Measurements from ENCODE around the gene RABGAP1L. TPM values are rescaled to one million over a fixed set of nuclear protein-coding genes. Genes with fewer than 3 reads are reported as not detected.

RABGAP1L gene
- polyA plus RNA-seq, 4 donors = 20.6 to 53.9 (median 25.1) TPM

DNA sequence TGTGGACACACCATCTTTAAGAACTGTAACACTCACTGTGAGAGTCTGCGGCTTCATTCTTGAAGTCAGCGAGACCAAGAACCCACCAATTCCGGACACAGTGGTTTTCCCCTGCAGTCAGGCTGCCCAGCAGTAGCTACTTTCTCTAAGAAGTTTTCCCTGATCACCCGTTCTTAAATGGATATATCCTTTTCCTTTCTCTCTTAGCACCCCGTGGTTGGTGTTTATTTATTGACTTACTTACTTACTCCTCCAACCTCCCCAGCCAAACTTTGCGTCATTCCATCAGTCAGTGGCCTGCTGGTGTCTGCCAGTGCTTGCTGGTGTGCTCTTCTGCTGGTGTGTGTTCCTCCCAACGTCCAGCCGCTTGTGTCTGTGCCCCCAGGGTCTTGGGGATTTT, 553.2 kb downstream of the RABGAP1L start:
- Histone ChIP-seq H3K4me3 (ENCODE audit: low read depth in 1 of 3, low read length in 3 of 3) (no peak overlapping the region), H3K27me3 (ENCODE audit: control insufficient read depth in 3 of 3, insufficient read depth in 3 of 3, low read length in 3 of 3) (no peaks in the 10 kb centered on the region), H3K27ac (ENCODE audit: low read depth in 1 of 3, low read length in 2 of 3) (no peak overlapping the region), H3K36me3 (ENCODE audit: control insufficient read depth in 3 of 3, insufficient read depth in 2 of 3, low read depth in 1 of 3, low read length in 3 of 3) (peaks cover 0 to 19% (median 2%) of the 10 kb centered on the region in 3 donors), H3K4me1 (ENCODE audit: control insufficient read depth in 3 of 3, insufficient read depth in 2 of 3, low read depth in 1 of 3, low read length in 2 of 3) (no peaks in the 10 kb centered on the region), H3K9me3 (ENCODE audit: control insufficient read depth in 2 of 2, insufficient read depth in 1 of 2, low read depth in 1 of 2, low read length in 1 of 2) (peaks cover 0 to 9% of the 10 kb centered on the region in 2 donors)
- DNase-seq (no peak), FAIRE-seq (no peak)
- 93 to 97% (median 95%) methylated on average over 8 of the region's 8 CpGs for WGBS, 3 donors

- FAIRE-seq = no peak
- Histone ChIP-seq H3K4me1 (ENCODE audit: control insufficient read depth in 3 of 3, insufficient read depth in 2 of 3, low read depth in 1 of 3, low read length in 2 of 3) (no peaks in the 10 kb centered on the region), H3K9me3 (ENCODE audit: control insufficient read depth in 2 of 2, insufficient read depth in 1 of 2, low read depth in 1 of 2, low read length in 1 of 2) (peaks cover 0 to 9% of the 10 kb centered on the region in 2 donors), H3K27ac (ENCODE audit: low read depth in 1 of 3, low read length in 2 of 3) (no peak overlapping the region), H3K4me3 (ENCODE audit: low read depth in 1 of 3, low read length in 3 of 3) (no peak overlapping the region), H3K27me3 (ENCODE audit: control insufficient read depth in 3 of 3, insufficient read depth in 3 of 3, low read length in 3 of 3) (no peaks in the 10 kb centered on the region), H3K36me3 (ENCODE audit: control insufficient read depth in 3 of 3, insufficient read depth in 2 of 3, low read depth in 1 of 3, low read length in 3 of 3) (peaks cover 0 to 12% (median 2%) of the 10 kb centered on the region in 3 donors)
- 64 to 76% (median 73%) methylated on average over 1 of the region's 1 CpG for WGBS, 3 donors
- DNase-seq = no peak
Observed at GRCh38 chr1:174713796-174714195, 554.5 kb downstream of the RABGAP1L start.

GRCh38 chr1:174719194-174719593, 559.9 kb downstream of the RABGAP1L start:
- H3K27me3 ChIP-seq (ENCODE audit: control insufficient read depth in 3 of 3, insufficient read depth in 3 of 3, low read length in 3 of 3) = no peaks in the 10 kb centered on the region
- DNase-seq (peak; percentile 73 to 84), FAIRE-seq (peak; percentile 86)
- peaks cover 0 to 2% (median 0%) of the 10 kb centered on the region in 3 donors for H3K36me3 ChIP-seq (ENCODE audit: control insufficient read depth in 3 of 3, insufficient read depth in 2 of 3, low read depth in 1 of 3, low read length in 3 of 3)
- H3K9me3 ChIP-seq (ENCODE audit: control insufficient read depth in 2 of 2, insufficient read depth in 1 of 2, low read depth in 1 of 2, low read length in 1 of 2) = peaks cover 0 to 3% of the 10 kb centered on the region in 2 donors
- H3K4me1 ChIP-seq (ENCODE audit: control insufficient read depth in 3 of 3, insufficient read depth in 2 of 3, low read depth in 1 of 3, low read length in 2 of 3) = peaks cover 0 to 3% (median 0%) of the 10 kb centered on the region in 3 donors
- no peak overlapping the region for H3K4me3 ChIP-seq (ENCODE audit: low read depth in 1 of 3, low read length in 3 of 3)
- H3K27ac ChIP-seq (ENCODE audit: low read depth in 1 of 3, low read length in 2 of 3) = no peak overlapping the region
- 14 to 73% (median 49%) methylated on average over 2 of the region's 2 CpGs for WGBS, 3 donors

DNA sequence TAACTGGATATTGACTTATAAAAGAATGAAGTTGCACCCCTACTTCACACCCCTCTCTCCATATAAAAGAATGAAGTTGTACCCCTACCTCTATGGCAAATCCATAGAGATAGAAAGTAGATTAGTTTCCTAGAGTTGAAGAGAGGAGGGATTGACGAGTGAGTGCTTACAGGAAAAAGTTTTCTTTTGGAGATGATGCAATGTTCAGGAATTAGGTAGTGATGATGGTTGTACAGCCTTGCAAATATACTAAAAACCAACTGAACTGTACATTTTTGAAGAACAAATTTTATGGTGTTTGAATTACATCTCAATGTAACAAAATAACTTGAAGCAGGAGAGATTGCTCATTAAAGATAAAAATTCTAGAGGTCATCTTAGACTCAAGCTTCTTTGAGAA, 561.3 kb downstream of the RABGAP1L start:
- WGBS, 3 donors = 91 to 98% (median 97%) methylated on average over 1 of the region's 1 CpG
- H3K27ac ChIP-seq (ENCODE audit: low read depth in 1 of 3, low read length in 2 of 3) = no peak overlapping the region
- FAIRE-seq = no peak
- DNase-seq = no peak
- H3K4me1 ChIP-seq (ENCODE audit: control insufficient read depth in 3 of 3, insufficient read depth in 2 of 3, low read depth in 1 of 3, low read length in 2 of 3) = peaks cover 0 to 6% (median 0%) of the 10 kb centered on the region in 3 donors
- H3K36me3 ChIP-seq (ENCODE audit: control insufficient read depth in 3 of 3, insufficient read depth in 2 of 3, low read depth in 1 of 3, low read length in 3 of 3) = peaks cover 0 to 2% (median 0%) of the 10 kb centered on the region in 3 donors
- no peak overlapping the region for H3K4me3 ChIP-seq (ENCODE audit: low read depth in 1 of 3, low read length in 3 of 3)
- peaks cover 0 to 3% of the 10 kb centered on the region in 2 donors for H3K9me3 ChIP-seq (ENCODE audit: control insufficient read depth in 2 of 2, insufficient read depth in 1 of 2, low read depth in 1 of 2, low read length in 1 of 2)
- H3K27me3 ChIP-seq (ENCODE audit: control insufficient read depth in 3 of 3, insufficient read depth in 3 of 3, low read length in 3 of 3) = no peaks in the 10 kb centered on the region

GRCh38 chr1:174721246-174721645, 561.9 kb downstream of the RABGAP1L start:
- Histone ChIP-seq H3K36me3 (ENCODE audit: control insufficient read depth in 3 of 3, insufficient read depth in 2 of 3, low read depth in 1 of 3, low read length in 3 of 3) (no peaks in the 10 kb centered on the region), H3K27ac (ENCODE audit: low read depth in 1 of 3, low read length in 2 of 3) (no peak overlapping the region), H3K9me3 (ENCODE audit: control insufficient read depth in 2 of 2, insufficient read depth in 1 of 2, low read depth in 1 of 2, low read length in 1 of 2) (peaks cover 0 to 3% of the 10 kb centered on the region in 2 donors), H3K27me3 (ENCODE audit: control insufficient read depth in 3 of 3, insufficient read depth in 3 of 3, low read length in 3 of 3) (no peaks in the 10 kb centered on the region), H3K4me3 (ENCODE audit: low read depth in 1 of 3, low read length in 3 of 3) (no peak overlapping the region), H3K4me1 (ENCODE audit: control insufficient read depth in 3 of 3, insufficient read depth in 2 of 3, low read depth in 1 of 3, low read length in 2 of 3) (peaks cover 0 to 7% (median 0%) of the 10 kb centered on the region in 3 donors)
- FAIRE-seq = no peak
- 87 to 94% (median 87%) methylated on average over 2 of the region's 2 CpGs for WGBS, 3 donors
- no peak for DNase-seq

GRCh38 chr1:174723816-174724215, 564.5 kb downstream of the RABGAP1L start:
- no peaks in the 10 kb centered on the region for H3K27me3 ChIP-seq (ENCODE audit: control insufficient read depth in 3 of 3, insufficient read depth in 3 of 3, low read length in 3 of 3)
- no peaks in the 10 kb centered on the region for H3K36me3 ChIP-seq (ENCODE audit: control insufficient read depth in 3 of 3, insufficient read depth in 2 of 3, low read depth in 1 of 3, low read length in 3 of 3)
- H3K27ac ChIP-seq (ENCODE audit: low read depth in 1 of 3, low read length in 2 of 3) = no peak overlapping the region
- no peak for FAIRE-seq
- DNase-seq = no peak
- peaks cover 0 to 3% of the 10 kb centered on the region in 2 donors for H3K9me3 ChIP-seq (ENCODE audit: control insufficient read depth in 2 of 2, insufficient read depth in 1 of 2, low read depth in 1 of 2, low read length in 1 of 2)
- H3K4me1 ChIP-seq (ENCODE audit: control insufficient read depth in 3 of 3, insufficient read depth in 2 of 3, low read depth in 1 of 3, low read length in 2 of 3) = peaks cover 0 to 7% (median 0%) of the 10 kb centered on the region in 3 donors
- no peak overlapping the region for H3K4me3 ChIP-seq (ENCODE audit: low read depth in 1 of 3, low read length in 3 of 3)

GRCh38 chr1:174724219-174724618, 564.9 kb downstream of the RABGAP1L start:
- FAIRE-seq = no peak
- peaks cover 0 to 3% of the 10 kb centered on the region in 2 donors for H3K9me3 ChIP-seq (ENCODE audit: control insufficient read depth in 2 of 2, insufficient read depth in 1 of 2, low read depth in 1 of 2, low read length in 1 of 2)
- H3K4me1 ChIP-seq (ENCODE audit: control insufficient read depth in 3 of 3, insufficient read depth in 2 of 3, low read depth in 1 of 3, low read length in 2 of 3) = peaks cover 0 to 7% (median 0%) of the 10 kb centered on the region in 3 donors
- no peaks in the 10 kb centered on the region for H3K27me3 ChIP-seq (ENCODE audit: control insufficient read depth in 3 of 3, insufficient read depth in 3 of 3, low read length in 3 of 3)
- H3K4me3 ChIP-seq (ENCODE audit: low read depth in 1 of 3, low read length in 3 of 3) = no peak overlapping the region
- H3K36me3 ChIP-seq (ENCODE audit: control insufficient read depth in 3 of 3, insufficient read depth in 2 of 3, low read depth in 1 of 3, low read length in 3 of 3) = no peaks in the 10 kb centered on the region
- DNase-seq = no peak
- no peak overlapping the region for H3K27ac ChIP-seq (ENCODE audit: low read depth in 1 of 3, low read length in 2 of 3)

DNA sequence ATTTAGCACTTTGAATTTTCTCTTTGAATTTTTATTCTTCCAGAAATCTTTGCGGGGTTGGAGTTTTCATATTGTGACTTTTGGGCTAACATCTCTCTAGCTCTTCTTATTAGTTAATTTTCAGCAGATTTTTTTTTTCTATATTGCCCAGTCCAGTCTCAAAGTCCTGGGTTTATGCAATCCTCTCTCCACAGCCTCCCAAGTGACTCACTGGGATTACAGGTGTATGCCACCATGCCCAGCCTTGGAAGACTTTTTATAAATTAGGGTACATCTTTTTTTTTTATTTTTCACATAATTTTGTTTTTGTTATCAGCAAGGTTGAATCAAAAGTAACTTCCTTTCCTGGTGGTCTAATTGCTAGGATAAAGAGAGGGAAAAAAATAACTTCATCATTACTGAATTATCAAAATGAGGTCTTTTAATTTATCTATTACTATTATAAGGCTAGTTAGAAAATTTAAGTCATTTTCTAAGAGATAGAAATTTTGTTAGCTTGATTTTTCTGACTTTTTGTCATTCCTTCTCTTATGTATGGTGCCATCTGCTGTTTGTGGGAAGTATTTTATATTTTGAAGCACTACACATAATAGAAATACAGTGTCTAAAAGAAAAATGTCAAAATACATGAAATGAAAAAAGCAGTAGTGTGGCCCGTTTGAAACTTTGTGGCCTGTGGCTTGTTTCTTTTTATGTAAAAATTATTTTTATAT, 567.0 kb downstream of the RABGAP1L start:
- Histone ChIP-seq H3K36me3 (ENCODE audit: control insufficient read depth in 3 of 3, insufficient read depth in 2 of 3, low read depth in 1 of 3, low read length in 3 of 3) (no peaks in the 10 kb centered on the region), H3K27ac (ENCODE audit: low read depth in 1 of 3, low read length in 2 of 3) (no peak overlapping the region), H3K4me3 (ENCODE audit: low read depth in 1 of 3, low read length in 3 of 3) (no peak overlapping the region), H3K4me1 (ENCODE audit: control insufficient read depth in 3 of 3, insufficient read depth in 2 of 3, low read depth in 1 of 3, low read length in 2 of 3) (peaks cover 0 to 3% (median 0%) of the 10 kb centered on the region in 3 donors), H3K9me3 (ENCODE audit: control insufficient read depth in 2 of 2, insufficient read depth in 1 of 2, low read depth in 1 of 2, low read length in 1 of 2) (no peaks in the 10 kb centered on the region), H3K27me3 (ENCODE audit: control insufficient read depth in 3 of 3, insufficient read depth in 3 of 3, low read length in 3 of 3) (no peaks in the 10 kb centered on the region)
- FAIRE-seq = no peak
- DNase-seq = peak; percentile 70 to 72
- WGBS, 3 donors = 23 to 54% (median 30%) methylated on average over 2 of the region's 2 CpGs
